Transverse colon (tissue), 4 donors: ENCODE data around the gene MX2. TPM values are rescaled to one million over a fixed set of nuclear protein-coding genes. Genes with fewer than 3 reads are reported as not detected.

Source experiments
- DNase-seq: peaks from one replicate; pipeline ENCODE4 v3.0.0-alpha.2; 2019
- H3K27ac ChIP-seq, 4 donors: fragments of 200-600 bp; sonication (generic); 2 replicates each; pipeline ENCODE4 v1.5.1; 2016 to 2018; ENCODE audit warnings: inconsistent platforms in 4 of 4
- H3K27me3 ChIP-seq: fragments of 200-600 bp; sonication (generic); 2 replicates; pipeline ENCODE4 v1.5.1; 2017; ENCODE audit warnings: inconsistent platforms
- H3K36me3 ChIP-seq, 4 donors: fragments of 200-600 bp; sonication (generic); 2 replicates each; pipeline ENCODE4 v1.5.1; 2017 to 2019; ENCODE audit warnings: inconsistent platforms in 4 of 4
- H3K4me1 ChIP-seq, 4 donors: fragments of 200-600 bp; sonication (generic); 2 replicates each; pipeline ENCODE4 v1.5.1; 2017 to 2020; ENCODE audit warnings: inconsistent platforms in 4 of 4
- H3K4me3 ChIP-seq, 4 donors: fragments of 200-600 bp; sonication (generic); 1 replicate in 1 of 4; 2 replicates in 3 of 4; pipeline versions ENCODE4 v1.5.1 to v1.6.1; 2017 to 2019; ENCODE audit warnings: inconsistent platforms in 4 of 4
- H3K9me3 ChIP-seq, 2 donors: fragments of 200-600 bp; sonication (generic); 2 replicates each; pipeline ENCODE4 v1.5.1; 2017 to 2019; ENCODE audit warnings: inconsistent platforms in 2 of 2
- EP300 ChIP-seq: sonication (generic); formaldehyde crosslinking; IDR thresholded peaks from one replicate; pipeline ENCODE4 v1.6.1; 2017; ENCODE audit warnings: antibody characterized with exemption, low read depth
- POLR2A ChIP-seq: fragments of 450-650 bp; IDR thresholded peaks from one replicate; pipeline ENCODE4 v1.6.1; 2016; ENCODE audit warnings: antibody characterized with exemption, mild to moderate bottlenecking, moderate library complexity
- POLR2AphosphoS5 ChIP-seq, 3 donors: sonication (generic); formaldehyde crosslinking; IDR thresholded peaks; one replicate each; pipeline ENCODE4 v1.6.1; 2016; ENCODE audit warnings: antibody characterized with exemption in 3 of 3
- WGBS, 2 donors: methylation state at CpG; one replicate each; pipeline ENCODE4 v1.1.5; 2018; ENCODE audit warnings: low coverage in 1 of 2; 5-methylcytosine and 5-hydroxymethylcytosine counted together
- in situ Hi-C, 4 donors: fragments of 200-750 bp; cut with MboI; loops; one replicate each; pipeline versions ENCODE4 v1.15.0 to v1.15.1; 2017; ENCODE audit warnings: low sequenced_read_pairs in 3 of 4, low pct_ligation_motif_present in 1 of 4, low pct_unique_long_range_greater_than_20kb in 1 of 4
- intact Hi-C: fragments of 100-400 bp; cut with DNase I; formaldehyde crosslinking; loops from one replicate; pipeline ENCODE4 v1.15.1; 2023; ENCODE audit warnings: low total_unique reads
- total RNA-seq, 4 donors: library from RNA; depleted of rRNA; stranded (reverse); fragments of >200 nt; gene quantifications; one replicate each; pipeline ENCODE4 v1.1.0, GENCODE V29; 2016
- TF ChIP-seq, protein P1 (sequence below), 5 experiments: fragments of 200-600 bp in 3 of 5; fragments of 450-650 bp in 2 of 5; sonication (generic) in 3 of 5; IDR thresholded peaks; 1 replicate in 2 of 5; 2 replicates in 3 of 5; pipeline ENCODE4 v1.5.1; 2016 to 2017; ENCODE audit warnings: antibody characterized with exemption in 5 of 5, inconsistent platforms in 3 of 5, mild to moderate bottlenecking in 2 of 5, moderate library complexity in 1 of 5

Gene MX2
- total RNA-seq, 4 donors from 2014 or later, result 3.4 to 16.9 (median 4.1) TPM

DNA sequence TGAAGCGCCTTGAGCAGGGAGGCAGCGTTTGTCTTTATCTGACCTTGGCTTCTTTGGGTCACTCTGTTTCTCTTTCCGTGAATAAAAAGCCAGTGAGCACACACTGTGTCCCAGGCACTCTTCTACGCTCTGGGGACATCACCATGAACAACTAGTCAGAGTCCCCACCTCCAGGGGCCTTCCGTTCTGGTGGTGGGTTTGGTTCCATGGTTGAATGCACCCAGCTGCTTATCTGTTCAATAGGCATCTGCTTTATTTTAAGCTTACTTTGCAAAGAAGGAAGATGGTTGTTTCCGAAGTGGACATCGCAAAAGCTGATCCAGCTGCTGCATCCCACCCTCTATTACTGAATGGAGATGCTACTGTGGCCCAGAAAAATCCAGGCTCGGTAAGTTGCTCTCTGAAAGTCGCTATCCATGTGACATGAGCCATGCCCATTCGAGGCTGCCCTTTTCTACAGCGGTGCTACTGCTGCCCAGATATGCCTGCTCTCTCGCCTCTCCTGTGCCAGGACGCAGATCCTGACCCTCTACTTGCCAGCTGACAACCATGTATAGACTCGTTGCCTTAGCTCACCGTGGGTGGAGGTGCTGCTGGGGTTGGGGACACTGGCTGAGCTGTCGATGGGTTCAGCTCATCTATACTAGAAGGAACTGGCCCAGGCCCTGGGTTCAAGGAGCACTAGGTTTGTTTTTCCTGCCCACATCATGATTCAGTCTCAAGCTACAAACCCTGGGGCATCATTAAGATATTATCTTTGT lies 70.1 kb downstream of the MX2 start:
- H3K9me3 ChIP-seq, result peaks cover 0 to 7% of the 10 kb centered on the region in 2 donors
- peaks cover 0 to 29% (median 14%) of the 10 kb centered on the region in 4 donors for H3K36me3 ChIP-seq
- H3K4me1 ChIP-seq, result peaks cover 1 to 37% (median 11%) of the 10 kb centered on the region in 4 donors
- TF ChIP-seq POLR2AphosphoS5 (IDR thresholded peaks at IDR 0.05) (no peak), POLR2A (no peak), EP300 (no peak)
- TF ChIP-seq, protein P1, sequence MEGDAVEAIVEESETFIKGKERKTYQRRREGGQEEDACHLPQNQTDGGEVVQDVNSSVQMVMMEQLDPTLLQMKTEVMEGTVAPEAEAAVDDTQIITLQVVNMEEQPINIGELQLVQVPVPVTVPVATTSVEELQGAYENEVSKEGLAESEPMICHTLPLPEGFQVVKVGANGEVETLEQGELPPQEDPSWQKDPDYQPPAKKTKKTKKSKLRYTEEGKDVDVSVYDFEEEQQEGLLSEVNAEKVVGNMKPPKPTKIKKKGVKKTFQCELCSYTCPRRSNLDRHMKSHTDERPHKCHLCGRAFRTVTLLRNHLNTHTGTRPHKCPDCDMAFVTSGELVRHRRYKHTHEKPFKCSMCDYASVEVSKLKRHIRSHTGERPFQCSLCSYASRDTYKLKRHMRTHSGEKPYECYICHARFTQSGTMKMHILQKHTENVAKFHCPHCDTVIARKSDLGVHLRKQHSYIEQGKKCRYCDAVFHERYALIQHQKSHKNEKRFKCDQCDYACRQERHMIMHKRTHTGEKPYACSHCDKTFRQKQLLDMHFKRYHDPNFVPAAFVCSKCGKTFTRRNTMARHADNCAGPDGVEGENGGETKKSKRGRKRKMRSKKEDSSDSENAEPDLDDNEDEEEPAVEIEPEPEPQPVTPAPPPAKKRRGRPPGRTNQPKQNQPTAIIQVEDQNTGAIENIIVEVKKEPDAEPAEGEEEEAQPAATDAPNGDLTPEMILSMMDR (IDR thresholded peaks at IDR 0.05), result no peak
- WGBS, 2 donors, result 79 to 100% methylated on average over 2 to 16 of the region's 16 CpGs
- H3K27me3 ChIP-seq, result no peaks in the 10 kb centered on the region
- intact Hi-C loops, result no loop called here
- no peak overlapping the region for H3K4me3 ChIP-seq
- H3K27ac ChIP-seq, result peak overlapping the region; percentile 67 to 83 (median 81)
- in situ Hi-C loops, result no loop called here
- peak; percentile 61 for DNase-seq

DNA sequence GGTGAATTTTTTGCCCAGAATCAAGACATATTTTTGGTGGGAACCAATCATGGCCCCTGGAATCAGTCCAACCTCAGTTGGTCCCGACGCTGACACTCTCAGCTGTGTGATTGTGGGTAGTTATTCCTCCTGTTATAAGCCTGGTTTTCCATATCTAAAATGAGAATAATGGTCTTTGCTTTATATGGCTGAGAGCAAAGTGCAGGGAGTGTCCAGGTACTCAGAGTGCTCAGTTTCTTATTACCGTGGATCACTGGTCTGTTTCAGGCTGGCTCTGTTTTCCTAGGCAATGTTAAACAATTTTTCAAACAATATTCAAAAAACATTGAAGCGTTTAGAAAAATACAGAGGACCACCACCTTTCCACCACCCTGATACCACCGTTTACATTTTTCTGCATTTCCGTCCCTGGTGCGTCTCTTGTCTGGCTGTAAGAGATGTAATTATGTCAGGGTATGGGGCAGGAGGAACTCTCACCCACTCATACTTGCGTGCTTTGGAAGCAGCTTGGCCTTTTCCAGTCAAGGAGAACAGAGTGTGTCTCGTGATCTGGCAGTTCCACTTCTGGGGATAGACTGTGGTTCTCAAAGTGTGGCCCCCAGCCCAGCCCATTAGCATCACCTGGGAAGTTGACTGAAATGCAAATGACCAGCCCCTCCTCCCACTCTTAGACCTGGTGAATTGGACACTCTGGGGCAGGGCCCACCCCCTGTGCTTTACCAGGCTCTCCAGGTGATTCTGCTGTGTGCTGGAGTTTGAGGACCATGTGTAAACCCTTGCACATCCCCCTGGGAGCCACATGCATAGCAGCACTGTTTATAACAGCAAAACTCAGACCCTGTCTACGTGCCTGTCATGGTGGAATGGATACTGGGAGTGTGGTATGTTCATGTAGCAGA lies 71.0 kb downstream of the MX2 start:
- TF ChIP-seq POLR2A (no peak), POLR2AphosphoS5 (IDR thresholded peaks at IDR 0.05) (no peak), EP300 (no peak)
- TF ChIP-seq, protein P1 (IDR thresholded peaks at IDR 0.05), result no peak
- WGBS, 2 donors, result 20 to 59% methylated on average over 1 to 10 of the region's 10 CpGs
- Histone ChIP-seq H3K4me1 (peaks cover 0 to 30% (median 11%) of the 10 kb centered on the region in 4 donors), H3K9me3 (peaks cover 0 to 7% of the 10 kb centered on the region in 2 donors), H3K4me3 (no peak overlapping the region), H3K36me3 (peaks cover 0 to 37% (median 16%) of the 10 kb centered on the region in 4 donors), H3K27me3 (no peaks in the 10 kb centered on the region), H3K27ac (peak overlapping the region; percentile 67 to 83 (median 81))
- intact Hi-C loops, result no loop called here
- no peak for DNase-seq
- in situ Hi-C loops, result no loop called here

DNA sequence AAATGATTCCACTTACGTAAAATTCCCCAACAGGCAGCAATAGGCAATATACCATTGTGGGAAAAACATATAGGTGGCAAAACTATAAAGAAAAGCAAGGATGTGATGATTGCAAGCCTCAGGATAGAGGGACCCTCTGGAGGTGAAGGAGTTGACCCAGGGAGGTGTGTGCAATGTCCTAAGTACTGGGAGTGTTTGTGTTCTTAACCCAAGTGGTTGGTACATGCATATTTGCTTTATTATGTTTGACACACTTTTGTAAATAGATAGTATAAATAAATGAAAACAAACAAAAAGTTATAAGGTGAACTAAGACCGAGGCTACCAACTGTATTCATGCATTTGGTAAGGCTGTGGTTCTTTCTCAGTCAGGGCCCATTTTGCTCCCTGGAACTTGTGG lies 71.7 kb downstream of the MX2 start:
- Histone ChIP-seq H3K27ac (peak overlapping the region; percentile 67 to 83 (median 81)), H3K9me3 (peaks cover 0 to 7% of the 10 kb centered on the region in 2 donors), H3K27me3 (no peaks in the 10 kb centered on the region), H3K4me1 (peaks cover 0 to 30% (median 11%) of the 10 kb centered on the region in 4 donors), H3K36me3 (peaks cover 0 to 37% (median 16%) of the 10 kb centered on the region in 4 donors), H3K4me3 (no peak overlapping the region)
- in situ Hi-C loops (no loop called here), intact Hi-C loops (no loop called here)
- TF ChIP-seq, protein P1 (IDR thresholded peaks at IDR 0.05), result no peak
- TF ChIP-seq EP300 (no peak), POLR2AphosphoS5 (IDR thresholded peaks at IDR 0.05) (no peak), POLR2A (no peak)
- DNase-seq, result no peak
- 58 to 75% methylated on average over 2 of the region's 2 CpGs for whole genome bisulfite sequencing, 2 donors

DNA sequence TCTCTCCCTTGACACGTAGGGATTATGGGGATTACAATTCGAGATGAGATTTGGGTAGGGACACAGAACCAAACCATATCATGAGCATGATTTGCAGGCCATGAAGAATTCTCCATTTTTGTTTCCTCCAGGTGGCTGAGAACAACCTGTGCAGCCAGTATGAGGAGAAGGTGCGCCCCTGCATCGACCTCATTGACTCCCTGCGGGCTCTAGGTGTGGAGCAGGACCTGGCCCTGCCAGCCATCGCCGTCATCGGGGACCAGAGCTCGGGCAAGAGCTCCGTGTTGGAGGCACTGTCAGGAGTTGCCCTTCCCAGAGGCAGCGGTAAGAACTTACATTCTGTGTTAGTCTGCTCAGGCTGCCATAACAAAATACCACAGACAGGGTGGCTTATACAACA lies 73.9 kb downstream of the MX2 start:
- in situ Hi-C loops (no loop called here), intact Hi-C loops (no loop called here)
- H3K36me3 ChIP-seq, result peaks cover 0 to 46% (median 16%) of the 10 kb centered on the region in 4 donors
- peaks cover 0 to 30% (median 11%) of the 10 kb centered on the region in 4 donors for H3K4me1 ChIP-seq
- H3K27ac ChIP-seq, result no peak overlapping the region
- peaks cover 0 to 7% of the 10 kb centered on the region in 2 donors for H3K9me3 ChIP-seq
- no peaks in the 10 kb centered on the region for H3K27me3 ChIP-seq
- WGBS, 2 donors, result 98 to 100% methylated on average over 2 to 11 of the region's 11 CpGs
- H3K4me3 ChIP-seq, result no peak overlapping the region
- DNase-seq, result no peak
- TF ChIP-seq EP300 (no peak), POLR2AphosphoS5 (IDR thresholded peaks at IDR 0.05) (no peak), POLR2A (no peak)
- TF ChIP-seq, protein P1 (IDR thresholded peaks at IDR 0.05), result no peak
